RPMI8226 (cell line): ENCODE measurements around the gene ZBTB2.
"Not testable (repeated sequence)": the region's sequence is repeated elsewhere in the genome, so short reads cannot be mapped to it uniquely, and the experiment has no call there.

ENCODE experiments used
- DNase-seq: peaks from one replicate; pipeline ENCODE4 v3.0.0-alpha.2; 2015

The ZBTB2 gene

GRCh38 chr6:151370509-151371078, 20.8 kb downstream of the ZBTB2 start:
- DNase-seq: no peak

- DNase-seq: no peak
These were observed 26.1 kb downstream of the ZBTB2 start for GRCh38 chr6:151365233-151365632.

- no peak for DNase-seq
These were observed 31.9 kb downstream of the ZBTB2 start for GRCh38 chr6:151359486-151359885.

GRCh38 chr6:151358475-151358874, 32.9 kb downstream of the ZBTB2 start:
- no peak for DNase-seq

- no peak for DNase-seq
These were observed 33.5 kb downstream of the ZBTB2 start for GRCh38 chr6:151357758-151358436.

- not testable (repeated sequence) for DNase-seq
These were observed 34.4 kb downstream of the ZBTB2 start for GRCh38 chr6:151356983-151357382.

- no peak for DNase-seq
These were observed 37.6 kb downstream of the ZBTB2 start for GRCh38 chr6:151353795-151354194.

- DNase-seq: no peak
These were observed 38.7 kb downstream of the ZBTB2 start for GRCh38 chr6:151352410-151353396.

- DNase-seq: no peak
These were observed 39.6 kb downstream of the ZBTB2 start for GRCh38 chr6:151351731-151352130.

- no peak for DNase-seq
These were observed 40.1 kb downstream of the ZBTB2 start for GRCh38 chr6:151351146-151351700.

GRCh38 chr6:151350442-151351145, 40.8 kb downstream of the ZBTB2 start:
- no peak for DNase-seq

GRCh38 chr6:151349651-151350270, 41.6 kb downstream of the ZBTB2 start:
- no peak for DNase-seq

GRCh38 chr6:151342750-151343149, 48.6 kb downstream of the ZBTB2 start:
- DNase-seq: not testable (repeated sequence)

- DNase-seq: no peak
These were observed 49.7 kb downstream of the ZBTB2 start for GRCh38 chr6:151341476-151342195.

GRCh38 chr6:151340219-151340978, 51.0 kb downstream of the ZBTB2 start:
- no peak for DNase-seq

GRCh38 chr6:151339369-151339768, 52.0 kb downstream of the ZBTB2 start:
- DNase-seq: no peak

GRCh38 chr6:151338651-151339200, 52.6 kb downstream of the ZBTB2 start:
- DNase-seq: no peak

GRCh38 chr6:151335930-151336329, 55.4 kb downstream of the ZBTB2 start:
- DNase-seq: no peak

- no peak for DNase-seq
These were observed 61.1 kb downstream of the ZBTB2 start for GRCh38 chr6:151330130-151330696.

- no peak for DNase-seq
These were observed 64.3 kb downstream of the ZBTB2 start for GRCh38 chr6:151327101-151327500.
